H54 (cell line): ENCODE results near the gene EPS15.
"Not testable (repeated sequence)": the region's sequence is repeated elsewhere in the genome, so short reads cannot be mapped to it uniquely, and the experiment has no call there.

Source experiments
- DNase-seq: peaks from one replicate; pipeline ENCODE4 v3.0.0; 2011; ENCODE audit warnings: low spot score, mixed read lengths; ENCODE audit not compliant: insufficient read length
- FAIRE-seq: peaks from 3 replicates; lab custom pipeline; 2011; peaks lifted over from hg19 to GRCh38; lab: Jason Lieb, UNC
- POLR2A ChIP-seq: IDR thresholded peaks from 2 replicates; pipeline ENCODE4 v1.6.1; 2011; ENCODE audit warnings: low read depth, mild to moderate bottlenecking, low read length

Gene EPS15

GRCh38 chr1:51534447-51534846, 15.4 kb upstream of the EPS15 start:
- FAIRE-seq (no peak), DNase-seq (no peak)
- no peak for TF ChIP-seq POLR2A

- DNase-seq: no peak
- no peak for TF ChIP-seq POLR2A
- no peak for FAIRE-seq
These were observed 13.8 kb upstream of the EPS15 start for GRCh38 chr1:51532853-51533252.

- DNase-seq, FAIRE-seq: not testable (repeated sequence)
These were observed 11.4 kb upstream of the EPS15 start for GRCh38 chr1:51530447-51530846.

- TF ChIP-seq POLR2A: no peak
- DNase-seq (no peak), FAIRE-seq (no peak)
These were observed 8.1 kb upstream of the EPS15 start for GRCh38 chr1:51527144-51527543.

GRCh38 chr1:51526248-51526647, 7.2 kb upstream of the EPS15 start:
- TF ChIP-seq POLR2A: no peak
- no peak for FAIRE-seq
- no peak for DNase-seq

GRCh38 chr1:51525295-51525694, 6.2 kb upstream of the EPS15 start:
- no peak for DNase-seq
- no peak for FAIRE-seq
- TF ChIP-seq POLR2A: no peak

- DNase-seq (no peak), FAIRE-seq (no peak)
- TF ChIP-seq POLR2A: no peak
These were observed 5.8 kb upstream of the EPS15 start for GRCh38 chr1:51524817-51525216.

- no peak for DNase-seq
- no peak for TF ChIP-seq POLR2A
- no peak for FAIRE-seq
These were observed 4.9 kb upstream of the EPS15 start for GRCh38 chr1:51523931-51524330.

- DNase-seq: no peak
- no peak for FAIRE-seq
- TF ChIP-seq POLR2A: no peak
These were observed 1.7 kb upstream of the EPS15 start for GRCh38 chr1:51520700-51521248.

- FAIRE-seq: peak; percentile 69
- no peak for TF ChIP-seq POLR2A
- DNase-seq: no peak
These were observed 1.0 kb upstream of the EPS15 start for GRCh38 chr1:51519865-51520699.

GRCh38 chr1:51518586-51519047, 449 bp downstream of the EPS15 start:
- DNase-seq: peak; percentile 47
- FAIRE-seq: no peak
- no peak for TF ChIP-seq POLR2A

- peak; percentile 47 for DNase-seq
- no peak for TF ChIP-seq POLR2A
- no peak for FAIRE-seq
These were observed 957 bp downstream of the EPS15 start for GRCh38 chr1:51518033-51518585.

GRCh38 chr1:51517361-51518032, 1.6 kb downstream of the EPS15 start:
- FAIRE-seq (peak; percentile 76), DNase-seq (no peak)
- no peak for TF ChIP-seq POLR2A

GRCh38 chr1:51516649-51517158, 2.4 kb downstream of the EPS15 start:
- DNase-seq: no peak
- FAIRE-seq: peak; percentile 11
- no peak for TF ChIP-seq POLR2A
